GM12892 (cell line): Measurements from ENCODE around the gene NKX1-2.

Experiments
- DNase-seq: peaks from one replicate; pipeline ENCODE4 v3.0.0; 2011; ENCODE audit not compliant: insufficient read length
- FAIRE-seq: peaks from 2 replicates; lab custom pipeline; 2011; peaks lifted over from hg19 to GRCh38; lab: Jason Lieb, UNC
- POLR2A ChIP-seq: IDR thresholded peaks from 2 replicates; pipeline ENCODE4 v1.6.1; 2011; ENCODE audit warnings: low read depth, low read length, control low read depth
- POLR2AphosphoS5 ChIP-seq: IDR thresholded peaks from 2 replicates; pipeline ENCODE4 v1.6.1; 2011; ENCODE audit warnings: low read depth, low read length, control low read depth
- TAF1 ChIP-seq: IDR thresholded peaks from 2 replicates; pipeline ENCODE4 v1.6.1; 2011; ENCODE audit warnings: low read depth, mild to moderate bottlenecking, control low read depth, low read length, borderline replicate concordance

Gene NKX1-2

GRCh38 chr10:124491105-124491504 is 41.3 kb upstream of the NKX1-2 start:
- TF ChIP-seq TAF1 (no peak), POLR2A (no peak), POLR2AphosphoS5 (no peak)
- no peak for DNase-seq
- FAIRE-seq, result no peak

GRCh38 chr10:124486635-124487034 is 36.8 kb upstream of the NKX1-2 start:
- DNase-seq (no peak), FAIRE-seq (no peak)
- no peak for TF ChIP-seq POLR2A
- TF ChIP-seq TAF1, result no peak
- TF ChIP-seq POLR2AphosphoS5, result no peak

GRCh38 chr10:124484661-124485060 is 34.8 kb upstream of the NKX1-2 start:
- no peak for DNase-seq
- no peak for FAIRE-seq

GRCh38 chr10:124484031-124484430 is 34.2 kb upstream of the NKX1-2 start:
- no peak for TF ChIP-seq TAF1
- TF ChIP-seq POLR2AphosphoS5, result no peak
- TF ChIP-seq POLR2A, result no peak
- no peak for FAIRE-seq

More at GRCh38 chr10:124484661-124485060, 34.8 kb upstream of the NKX1-2 start:
- TF ChIP-seq TAF1 (no peak), POLR2A (no peak), POLR2AphosphoS5 (no peak)

GRCh38 chr10:124482876-124483275 is 33.0 kb upstream of the NKX1-2 start:
- DNase-seq (no peak), FAIRE-seq (no peak)
- TF ChIP-seq POLR2AphosphoS5, result no peak
- TF ChIP-seq TAF1, result no peak
- no peak for TF ChIP-seq POLR2A

More at GRCh38 chr10:124484031-124484430, 34.2 kb upstream of the NKX1-2 start:
- DNase-seq, result no peak

- FAIRE-seq (no peak), DNase-seq (no peak)
- TF ChIP-seq TAF1 (no peak), POLR2A (no peak), POLR2AphosphoS5 (no peak)
Observed at GRCh38 chr10:124482236-124482800, 32.5 kb upstream of the NKX1-2 start.

- TF ChIP-seq POLR2AphosphoS5 (no peak), POLR2A (no peak), TAF1 (no peak)
- FAIRE-seq (no peak), DNase-seq (no peak)
Observed at GRCh38 chr10:124481717-124482116, 31.9 kb upstream of the NKX1-2 start.

- no peak for TF ChIP-seq TAF1
- TF ChIP-seq POLR2A, result no peak
- TF ChIP-seq POLR2AphosphoS5, result no peak
- DNase-seq (no peak), FAIRE-seq (no peak)
Observed at GRCh38 chr10:124480860-124481259, 31.0 kb upstream of the NKX1-2 start.

- FAIRE-seq (no peak), DNase-seq (no peak)
- TF ChIP-seq POLR2AphosphoS5, result no peak
- no peak for TF ChIP-seq POLR2A
- no peak for TF ChIP-seq TAF1
Observed at GRCh38 chr10:124478515-124478914, 28.7 kb upstream of the NKX1-2 start.

GRCh38 chr10:124477614-124478363 is 28.0 kb upstream of the NKX1-2 start:
- DNase-seq (no peak), FAIRE-seq (no peak)

GRCh38 chr10:124476043-124476725 is 26.3 kb upstream of the NKX1-2 start:
- no peak for TF ChIP-seq TAF1

More at GRCh38 chr10:124477614-124478363, 28.0 kb upstream of the NKX1-2 start:
- TF ChIP-seq TAF1, result no peak
- TF ChIP-seq POLR2A, result no peak

More at GRCh38 chr10:124476043-124476725, 26.3 kb upstream of the NKX1-2 start:
- FAIRE-seq (no peak), DNase-seq (no peak)
